ENCODE data around the gene RASA3. TPM values are rescaled to one million over a fixed set of nuclear protein-coding genes. Genes with fewer than 3 reads are reported as not detected.

The RASA3 gene
- total and polyA plus RNA-seq, 2 of the 4 experiments (the other 2 are of a cell fraction), result 21.0 to 31.4 TPM

DNA sequence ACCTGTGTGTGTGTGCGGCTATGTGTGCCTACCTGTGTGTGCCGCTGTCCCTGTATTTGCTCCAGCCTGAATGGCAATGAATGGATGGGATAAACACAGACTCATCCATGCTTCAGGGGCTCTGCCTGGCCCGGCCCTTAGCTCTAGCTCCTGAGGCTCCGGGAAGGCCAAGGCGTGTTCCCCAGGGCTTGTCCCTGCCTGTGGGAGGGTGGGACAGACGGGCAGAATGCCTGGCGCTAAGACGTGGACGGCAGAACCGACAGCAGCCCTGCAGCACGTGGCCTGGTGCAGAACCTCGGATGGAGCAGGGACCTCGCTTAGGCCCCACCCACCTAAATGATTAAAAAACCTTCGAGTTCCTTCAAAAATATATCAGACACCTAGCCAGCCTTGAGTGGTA is 100.8 kb downstream of the RASA3 start:
- Histone ChIP-seq H2AK5ac (ENCODE audit: low read depth, low read length) (peak overlapping the region; percentile 96; the same call in 1 of the 2 replicates), H3K56ac (ENCODE audit: extremely low read depth, insufficient read depth, low read length) (no peak overlapping the region), H3K4me1 (ENCODE audit: control insufficient read depth, insufficient read depth, low read length) (peaks cover 48% of the 10 kb centered on the region), H4K8ac (ENCODE audit: low read depth in 2 of 2, low read length in 2 of 2) (peak overlapping the region in 1 of 2 experiments; percentile 69; a peak in 2 of 4 replicates), H2BK120ac (ENCODE audit: low read depth, low read length) (peak overlapping the region; percentile 24; the same call in 1 of the 2 replicates), H2AK9ac (replicated peaks; ENCODE audit: low read depth, low read length, poor library complexity) (peak overlapping the region; percentile 29), H2BK15ac (ENCODE audit: low read depth, low read length) (no peak overlapping the region), H3K9me3 (ENCODE audit: control insufficient read depth, insufficient read depth, low read length) (no peaks in the 10 kb centered on the region), H3K23ac (ENCODE audit: low read depth, low read length) (no peak overlapping the region), H4K91ac (ENCODE audit: insufficient read depth, low read depth, low read length) (peak overlapping the region; percentile 13; the same call in 1 of the 2 replicates), H4K5ac (ENCODE audit: low read depth, low read length) (no peak overlapping the region), H3K27ac (ENCODE audit: insufficient read depth, low read length) (peak overlapping the region; percentile 46; the same call in 1 of the 2 replicates), H4K20me1 (ENCODE audit: insufficient read depth, low read length) (peaks cover 77% of the 10 kb centered on the region), H3K9me1 (ENCODE audit: insufficient read depth, low read length) (peaks cover 38% of the 10 kb centered on the region), H3K4ac (ENCODE audit: low read depth, low read length) (peak overlapping the region; percentile 44), H3K4me2 (ENCODE audit: low read depth, low read length) (no peak overlapping the region), H3K79me1 (ENCODE audit: low read depth in 1 of 2, low read length in 2 of 2) (peaks cover 19 to 80% of the 10 kb centered on the region in 2 experiments), H2AFZ (replicated peaks; ENCODE audit: low read length, poor library complexity) (peak overlapping the region; percentile 24), H2BK20ac (ENCODE audit: low read depth, low read length) (no peak overlapping the region), H3K27me3 (ENCODE audit: control insufficient read depth, insufficient read depth, low read length) (no peaks in the 10 kb centered on the region), H3K9ac (ENCODE audit: low read depth, low read length) (no peak overlapping the region), H3K18ac (ENCODE audit: low read depth, low read length) (no peak overlapping the region; the same call in 1 of the 2 replicates), H2BK5ac (ENCODE audit: low read depth, low read length, poor library complexity, severe bottlenecking) (peak overlapping the region; percentile 55), H3K4me3 (ENCODE audit: insufficient read depth, low read depth, low read length) (no peak overlapping the region), H3K36me3 (ENCODE audit: control insufficient read depth, insufficient read depth, low read length) (peaks cover 32% of the 10 kb centered on the region), H3K14ac (replicated peaks; ENCODE audit: low read depth, low read length) (0 out of 2 replicates have a peak overlapping the region, but pooled peaks have one; percentile 3)
- no peak for DNase-seq
- CTCF ChIA-PET, result no interaction called here
- dilution Hi-C loops (cut with HindIII; ENCODE audit: low sequenced_read_pairs, unreplicated experiment) (no loop called here), in situ Hi-C loops (cut with MboI; ENCODE audit: low sequenced_read_pairs) (no loop called here), intact Hi-C loops (cut with micrococcal nuclease) (no loop called here)
- WGBS, 2 experiments (ENCODE audit: extremely low coverage in 2 of 2, insufficient read length in 1 of 2), result 90% methylated on average over 4 of the region's 14 CpGs; no CpG with 5 or more reads in 1 of the 2 experiments
- POLR2A ChIA-PET (ENCODE audit: unreplicated experiment), result interaction anchor here (0.5 kb wide), 1 partner anchor 13 kb away, joined by 3 read pairs; no protein-coding TSS in a partner anchor
- no peak for ATAC-seq (ENCODE audit: low read depth)
- no peak for TF ChIP-seq MAFK (IDR thresholded peaks at IDR 0.05; ENCODE audit: low read depth, low read length)
- no TSS peak for BruUV-seq (replicated peaks)

All from IMR-90 (cell line).